CD14-positive monocyte (primary cell): ENCODE results near the gene PRKCA. TPM values are rescaled to one million over a fixed set of nuclear protein-coding genes. Genes with fewer than 3 reads are reported as not detected.

Source experiments
- DNase-seq, 3 donors: peaks; one replicate each; pipeline ENCODE4 v3.0.0-alpha.2; 2011 to 2022
- H2AFZ ChIP-seq: 2 replicates; pipeline ENCODE4 v1.6.0; 2012; ENCODE audit warnings: mild to moderate bottlenecking, low read depth, low read length, inconsistent platforms; ENCODE audit not compliant: insufficient read depth, poor library complexity, severe bottlenecking
- H3K27ac ChIP-seq, 2 donors: 1 replicate in 1 of 2; 2 replicates in 1 of 2; pipeline ENCODE4 v1.5.1; 2012 to 2013; ENCODE audit warnings: low read length in 2 of 2, control low read depth in 1 of 2, inconsistent platforms in 1 of 2, low read depth in 1 of 2, mild to moderate bottlenecking in 1 of 2
- H3K27me3 ChIP-seq, 2 donors: one replicate each; pipeline versions ENCODE4 v1.6.0 to v1.6.1; 2011 to 2013; ENCODE audit warnings: low read length in 2 of 2; ENCODE audit not compliant: control insufficient read depth in 2 of 2, insufficient read depth in 2 of 2
- H3K36me3 ChIP-seq, 2 donors: replicated peaks in 1 of 2; 1 replicate in 1 of 2; 2 replicates in 1 of 2; pipeline versions ENCODE4 v1.5.1 to v1.6.1; 2012 to 2013; ENCODE audit warnings: low read length in 2 of 2, control low read depth in 1 of 2, inconsistent platforms in 1 of 2, mild to moderate bottlenecking in 1 of 2; ENCODE audit not compliant: insufficient read depth in 2 of 2, control insufficient read depth in 1 of 2
- H3K4me1 ChIP-seq, 2 donors: 1 replicate in 1 of 2; 2 replicates in 1 of 2; pipeline versions ENCODE4 v1.5.1 to v1.6.1; 2012 to 2013; ENCODE audit warnings: low read length in 2 of 2, control low read depth in 1 of 2, inconsistent platforms in 1 of 2, mild to moderate bottlenecking in 1 of 2, moderate library complexity in 1 of 2; ENCODE audit not compliant: insufficient read depth in 2 of 2, control insufficient read depth in 1 of 2
- H3K4me2 ChIP-seq: replicated peaks from 2 replicates; pipeline ENCODE3; 2012; ENCODE audit warnings: low read length, moderate library complexity, mild to moderate bottlenecking; ENCODE audit not compliant: poor library complexity, severe bottlenecking; ENCODE audit errors: extremely low read depth
- H3K4me3 ChIP-seq, 3 experiments: fragments of 200-600 bp in 1 of 3; sonication (generic) in 1 of 3; replicated peaks in 1 of 3; 1 replicate in 2 of 3; 2 replicates in 1 of 3; pipeline ENCODE4 v1.5.1; 2011 to 2013; ENCODE audit warnings: low read length in 3 of 3, mild to moderate bottlenecking in 3 of 3, control low read depth in 2 of 3, low read depth in 2 of 3, inconsistent platforms in 1 of 3, moderate library complexity in 1 of 3
- H3K79me2 ChIP-seq: 2 replicates; pipeline ENCODE4 v1.6.0; 2012; ENCODE audit warnings: mild to moderate bottlenecking, control low read depth, inconsistent platforms, low read length, moderate library complexity; ENCODE audit not compliant: insufficient read depth
- H3K9ac ChIP-seq: 2 replicates; pipeline ENCODE4 v1.6.0; 2017; ENCODE audit warnings: low read length, mild to moderate bottlenecking; ENCODE audit not compliant: insufficient read depth, poor library complexity, severe bottlenecking
- H3K9me3 ChIP-seq, 2 donors: replicated peaks in 1 of 2; 1 replicate in 1 of 2; 2 replicates in 1 of 2; pipeline versions ENCODE4 v1.5.1 to v1.6.1; 2012 to 2013; ENCODE audit warnings: low read length in 2 of 2, control low read depth in 1 of 2; ENCODE audit not compliant: control insufficient read depth in 1 of 2, insufficient read depth in 1 of 2
- H4K20me1 ChIP-seq: 2 replicates; pipeline ENCODE4 v1.6.0; 2012; ENCODE audit warnings: mild to moderate bottlenecking, low read length, control low read depth, moderate library complexity; ENCODE audit not compliant: insufficient read depth
- H3K27ac Mint-ChIP-seq, 7 donors: one replicate each; pipeline ENCODE4 v1.8.0; 2020; ENCODE audit warnings: mild to moderate bottlenecking in 7 of 7, mixed read lengths in 7 of 7, moderate library complexity in 6 of 7, inconsistent platforms in 2 of 7
- H3K27me3 Mint-ChIP-seq, 3 donors: one replicate each; pipeline ENCODE4 v1.8.0; 2021 to 2022; ENCODE audit warnings: low read depth in 3 of 3, mild to moderate bottlenecking in 3 of 3, mixed read lengths in 3 of 3, moderate library complexity in 3 of 3, inconsistent platforms in 1 of 3
- H3K36me3 Mint-ChIP-seq, 2 donors: one replicate each; pipeline ENCODE4 v1.8.0; 2020; ENCODE audit warnings: mixed read lengths in 2 of 2, inconsistent platforms in 1 of 2, mild to moderate bottlenecking in 1 of 2
- H3K4me1 Mint-ChIP-seq: one replicate; pipeline ENCODE4 v1.8.0; 2020; ENCODE audit warnings: mild to moderate bottlenecking, mixed read lengths
- H3K4me3 Mint-ChIP-seq, 2 donors: one replicate each; pipeline ENCODE4 v1.8.0; 2020; ENCODE audit warnings: mild to moderate bottlenecking in 2 of 2, mixed read lengths in 2 of 2, moderate library complexity in 1 of 2
- H3K9me3 Mint-ChIP-seq, 7 donors: one replicate each; pipeline ENCODE4 v1.8.0; 2020 to 2022; ENCODE audit warnings: mixed read lengths in 7 of 7, mild to moderate bottlenecking in 6 of 7, moderate library complexity in 6 of 7, inconsistent platforms in 2 of 7
- CTCF ChIP-seq: fragments of 200-600 bp; IDR thresholded peaks from one replicate; pipeline ENCODE4 v1.8.0; 2022; ENCODE audit warnings: antibody characterized with exemption, mild to moderate bottlenecking
- WGBS: methylation state at CpG from one replicate; pipeline ENCODE4 v1.1.5; 2013; ENCODE audit warnings: missing lambda C conversion rate; ENCODE audit not compliant: insufficient coverage; 5-methylcytosine and 5-hydroxymethylcytosine counted together
- intact Hi-C, 2 donors: fragments of 100-400 bp; cut with micrococcal nuclease; formaldehyde crosslinking; loops; one replicate each; pipeline versions ENCODE4 v1.15.0 to v1.15.1; 2023
- polyA plus RNA-seq, 3 donors: library from polyadenylated mRNA; depleted of rRNA in 1 of 3; unstranded in 2 of 3; stranded (reverse) in 1 of 3; fragments of 300-500 nt in 2 of 3; fragments of >200 nt in 1 of 3; fragmentation: Illumina TruSeq in 2 of 3; gene quantifications; 1 replicate in 2 of 3; 2 replicates in 1 of 3; pipeline ENCODE4 v1.2.3, GENCODE V29; 2012 to 2021

PRKCA gene
- polyA plus RNA-seq, 3 donors: 0.22 to 7.1 (median 0.30) TPM

- no peak overlapping the region for H3K27ac Mint-ChIP-seq
- Histone ChIP-seq H3K27ac (no peak overlapping the region), H3K4me3 (no peak overlapping the region), H3K4me2 (no peak overlapping the region), H3K4me1 (no peaks in the 10 kb centered on the region), H4K20me1 (no peaks in the 10 kb centered on the region), H3K9me3 (peaks cover 4 to 9% of the 10 kb centered on the region in 2 donors), H3K36me3 (no peaks in the 10 kb centered on the region), H2AFZ (no peak overlapping the region), H3K27me3 (no peaks in the 10 kb centered on the region), H3K9ac (no peak overlapping the region), H3K79me2 (no peaks in the 10 kb centered on the region)
- no peaks in the 10 kb centered on the region for H3K4me1 Mint-ChIP-seq
- 78% methylated on average over 1 of the region's 4 CpGs for WGBS
- H3K4me3 Mint-ChIP-seq: no peak overlapping the region
- intact Hi-C loops: no loop called here
- peaks cover 6 to 25% (median 20%) of the 10 kb centered on the region in 7 donors for H3K9me3 Mint-ChIP-seq
- no peak for TF ChIP-seq CTCF
- no peaks in the 10 kb centered on the region for H3K36me3 Mint-ChIP-seq
- DNase-seq: no peak
- H3K27me3 Mint-ChIP-seq: peaks cover 6 to 18% (median 10%) of the 10 kb centered on the region in 3 donors
Observed at GRCh38 chr17:66849851-66850580, 547.6 kb downstream of the PRKCA start.

- no peaks in the 10 kb centered on the region for H3K4me1 Mint-ChIP-seq
- intact Hi-C loops: no loop called here
- H3K27ac Mint-ChIP-seq: no peak overlapping the region
- Histone ChIP-seq H3K4me3 (no peak overlapping the region), H3K79me2 (no peaks in the 10 kb centered on the region), H4K20me1 (no peaks in the 10 kb centered on the region), H3K9me3 (peaks cover 4 to 12% of the 10 kb centered on the region in 2 donors), H3K36me3 (no peaks in the 10 kb centered on the region), H3K27ac (no peak overlapping the region), H2AFZ (no peak overlapping the region), H3K27me3 (no peaks in the 10 kb centered on the region), H3K9ac (no peak overlapping the region), H3K4me2 (no peak overlapping the region), H3K4me1 (no peaks in the 10 kb centered on the region)
- H3K4me3 Mint-ChIP-seq: no peak overlapping the region
- WGBS: 60% methylated on average over 1 of the region's 3 CpGs
- DNase-seq: no peak
- no peak for TF ChIP-seq CTCF
- H3K36me3 Mint-ChIP-seq: no peaks in the 10 kb centered on the region
- peaks cover 6 to 28% (median 25%) of the 10 kb centered on the region in 7 donors for H3K9me3 Mint-ChIP-seq
- peaks cover 6 to 15% (median 6%) of the 10 kb centered on the region in 3 donors for H3K27me3 Mint-ChIP-seq
Observed at GRCh38 chr17:66850692-66851091, 548.3 kb downstream of the PRKCA start.
